Neural cell (in vitro differentiated cells): ENCODE results near the gene MYO7B. TPM values are rescaled to one million over a fixed set of nuclear protein-coding genes. Genes with fewer than 3 reads are reported as not detected.

Experiments used
- H2AFZ ChIP-seq: fragments of 200-600, 300-800 bp; sonication (generic), shearing (Covaris generic); 2 replicates; pipeline ENCODE4 v1.6.0; 2014; ENCODE audit warnings: low read depth, mild to moderate bottlenecking, antibody characterized with exemption, low read length, moderate library complexity
- H3F3A ChIP-seq: fragments of 200-600 bp; shearing (Covaris generic); 2 replicates; pipeline ENCODE4 v1.6.1; 2016; ENCODE audit warnings: mild to moderate bottlenecking, moderate library complexity, mixed read lengths, antibody characterized with exemption, low read length; ENCODE audit not compliant: insufficient read depth, poor library complexity, severe bottlenecking
- H3K27ac ChIP-seq: fragments of 200-600, 300-800 bp; sonication (generic), shearing (Covaris generic); 2 replicates; pipeline ENCODE4 v1.5.1; 2014; ENCODE audit warnings: mild to moderate bottlenecking, low read length, moderate library complexity
- H3K27me3 ChIP-seq: fragments of 300-800, 200-600 bp; sonication (generic), shearing (Covaris generic); 2 replicates; pipeline ENCODE4 v1.6.0; 2014; ENCODE audit warnings: mild to moderate bottlenecking, low read depth, low read length, moderate library complexity; ENCODE audit not compliant: insufficient read depth
- H3K36me3 ChIP-seq: fragments of 300-800, 200-600 bp; sonication (generic), shearing (Covaris generic); 2 replicates; pipeline ENCODE4 v1.5.1; 2014; ENCODE audit warnings: mild to moderate bottlenecking, antibody characterized with exemption, low read length, moderate library complexity; ENCODE audit not compliant: insufficient read depth
- H3K4me2 ChIP-seq: fragments of 300-800, 200-600 bp; sonication (generic), shearing (Covaris generic); 2 replicates; pipeline ENCODE4 v1.6.0; 2014; ENCODE audit warnings: mild to moderate bottlenecking, low read length
- H3K4me3 ChIP-seq: fragments of 300-800, 200-600 bp; sonication (generic), shearing (Covaris generic); 2 replicates; pipeline ENCODE4 v1.5.1; 2014; ENCODE audit warnings: mild to moderate bottlenecking, low read length, moderate library complexity
- H3K79me2 ChIP-seq: fragments of 200-600 bp; shearing (Covaris generic); replicated peaks from 2 replicates; pipeline ENCODE4 v1.6.0; 2014; ENCODE audit warnings: mild to moderate bottlenecking, low read length, moderate library complexity; ENCODE audit not compliant: insufficient read depth
- H3K9ac ChIP-seq: fragments of 300-800, 200-600 bp; sonication (generic), shearing (Covaris generic); 2 replicates; pipeline ENCODE4 v1.6.1; 2016; ENCODE audit warnings: mild to moderate bottlenecking, low read length, mixed read lengths
- H3K9me2 ChIP-seq: fragments of 200-600 bp; shearing (Covaris generic); 2 replicates; pipeline ENCODE4 v1.6.1; 2016; ENCODE audit warnings: mild to moderate bottlenecking, low read length, mixed read lengths; ENCODE audit not compliant: insufficient read depth
- H3K9me3 ChIP-seq: fragments of 200-600, 300-800 bp; sonication (generic), shearing (Covaris generic); 2 replicates; pipeline ENCODE4 v1.6.1; 2016; ENCODE audit warnings: mild to moderate bottlenecking, mixed run types, low read length, moderate library complexity, mixed read lengths
- H4K20me1 ChIP-seq: fragments of 200-600 bp; shearing (Covaris generic); 2 replicates; pipeline ENCODE4 v1.6.1; 2016; ENCODE audit warnings: mild to moderate bottlenecking, mixed run types; ENCODE audit not compliant: insufficient read depth
- EP300 ChIP-seq: fragments of 450-650 bp; conservative IDR thresholded peaks from 2 replicates; pipeline ENCODE4 v1.6.1; 2014; ENCODE audit warnings: antibody characterized with exemption, mild to moderate bottlenecking, moderate library complexity; ENCODE audit not compliant: poor library complexity, severe bottlenecking
- EZH2 ChIP-seq: fragments of 200-600, 300-800 bp; shearing (Covaris generic), sonication (generic); IDR thresholded peaks from 2 replicates; pipeline ENCODE4 v1.6.1; 2014; ENCODE audit warnings: antibody characterized with exemption, low read length, borderline replicate concordance, mild to moderate bottlenecking; ENCODE audit not compliant: insufficient read depth, poor library complexity, severe bottlenecking
- MXI1 ChIP-seq: fragments of 450-650 bp; conservative IDR thresholded peaks from 2 replicates; pipeline ENCODE4 v1.6.1; 2014; ENCODE audit warnings: antibody characterized with exemption, mild to moderate bottlenecking; ENCODE audit not compliant: poor library complexity, severe bottlenecking
- POLR2AphosphoS5 ChIP-seq: IDR thresholded peaks from 2 replicates; pipeline ENCODE4 v1.6.1; 2012
- RAD21 ChIP-seq: fragments of 450-650 bp; conservative IDR thresholded peaks from 2 replicates; pipeline ENCODE4 v1.6.1; 2014; ENCODE audit warnings: antibody characterized with exemption, mild to moderate bottlenecking, moderate library complexity
- SMC3 ChIP-seq: fragments of 450-650 bp; conservative IDR thresholded peaks from 2 replicates; pipeline ENCODE4 v1.6.1; 2014; ENCODE audit warnings: antibody characterized with exemption, mild to moderate bottlenecking, moderate library complexity; ENCODE audit not compliant: poor library complexity
- TAF1 ChIP-seq: IDR thresholded peaks from 2 replicates; pipeline ENCODE4 v1.6.1; 2012; ENCODE audit warnings: low read depth
- polyA plus RNA-seq: library from polyadenylated mRNA; depleted of rRNA; stranded (reverse); fragments of >200 nt; gene quantifications from 2 replicates; pipeline ENCODE4 v1.2.3, GENCODE V29; 2014
- TF ChIP-seq, protein P1 (sequence below): IDR thresholded peaks from 2 replicates; pipeline ENCODE4 v1.6.1; 2012; ENCODE audit warnings: borderline replicate concordance
- TF ChIP-seq, protein P2 (sequence below): fragments of 450-650 bp; IDR thresholded peaks from 2 replicates; pipeline ENCODE4 v1.5.1; 2014; ENCODE audit warnings: antibody characterized with exemption, mild to moderate bottlenecking, moderate library complexity; ENCODE audit not compliant: poor library complexity, severe bottlenecking

The MYO7B gene
- polyA plus RNA-seq, 1 donor from 2014 or later = 0.16 TPM

DNA sequence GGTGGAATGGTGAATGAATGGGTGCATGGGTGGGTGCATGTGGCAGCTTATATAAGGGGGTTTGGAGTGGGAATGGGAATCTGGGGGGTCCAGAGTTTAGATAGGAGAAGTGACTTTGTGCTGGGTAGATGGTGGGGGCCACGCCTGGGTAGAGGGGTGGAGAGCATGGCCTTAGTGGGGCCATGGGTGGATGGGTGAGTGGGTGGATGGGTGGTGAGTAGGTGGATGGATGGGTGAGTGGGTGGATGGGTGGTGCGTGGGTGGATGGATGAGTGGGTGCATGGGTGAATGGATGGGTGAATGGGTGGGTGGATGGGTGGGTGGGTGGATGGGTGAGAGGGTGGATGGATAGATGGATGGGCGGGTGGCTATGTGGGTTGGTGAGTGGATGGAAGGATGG, 53.9 kb downstream of the MYO7B start:
- no peaks in the 10 kb centered on the region for H3F3A ChIP-seq
- H3K79me2 ChIP-seq = no peaks in the 10 kb centered on the region
- no peaks in the 10 kb centered on the region for H3K27me3 ChIP-seq
- TF ChIP-seq POLR2AphosphoS5 = no peak
- TF ChIP-seq, protein P1, sequence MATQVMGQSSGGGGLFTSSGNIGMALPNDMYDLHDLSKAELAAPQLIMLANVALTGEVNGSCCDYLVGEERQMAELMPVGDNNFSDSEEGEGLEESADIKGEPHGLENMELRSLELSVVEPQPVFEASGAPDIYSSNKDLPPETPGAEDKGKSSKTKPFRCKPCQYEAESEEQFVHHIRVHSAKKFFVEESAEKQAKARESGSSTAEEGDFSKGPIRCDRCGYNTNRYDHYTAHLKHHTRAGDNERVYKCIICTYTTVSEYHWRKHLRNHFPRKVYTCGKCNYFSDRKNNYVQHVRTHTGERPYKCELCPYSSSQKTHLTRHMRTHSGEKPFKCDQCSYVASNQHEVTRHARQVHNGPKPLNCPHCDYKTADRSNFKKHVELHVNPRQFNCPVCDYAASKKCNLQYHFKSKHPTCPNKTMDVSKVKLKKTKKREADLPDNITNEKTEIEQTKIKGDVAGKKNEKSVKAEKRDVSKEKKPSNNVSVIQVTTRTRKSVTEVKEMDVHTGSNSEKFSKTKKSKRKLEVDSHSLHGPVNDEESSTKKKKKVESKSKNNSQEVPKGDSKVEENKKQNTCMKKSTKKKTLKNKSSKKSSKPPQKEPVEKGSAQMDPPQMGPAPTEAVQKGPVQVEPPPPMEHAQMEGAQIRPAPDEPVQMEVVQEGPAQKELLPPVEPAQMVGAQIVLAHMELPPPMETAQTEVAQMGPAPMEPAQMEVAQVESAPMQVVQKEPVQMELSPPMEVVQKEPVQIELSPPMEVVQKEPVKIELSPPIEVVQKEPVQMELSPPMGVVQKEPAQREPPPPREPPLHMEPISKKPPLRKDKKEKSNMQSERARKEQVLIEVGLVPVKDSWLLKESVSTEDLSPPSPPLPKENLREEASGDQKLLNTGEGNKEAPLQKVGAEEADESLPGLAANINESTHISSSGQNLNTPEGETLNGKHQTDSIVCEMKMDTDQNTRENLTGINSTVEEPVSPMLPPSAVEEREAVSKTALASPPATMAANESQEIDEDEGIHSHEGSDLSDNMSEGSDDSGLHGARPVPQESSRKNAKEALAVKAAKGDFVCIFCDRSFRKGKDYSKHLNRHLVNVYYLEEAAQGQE = no peak
- no peak for TF ChIP-seq EZH2
- no peak for TF ChIP-seq MXI1
- no peak for TF ChIP-seq SMC3
- no peak for TF ChIP-seq TAF1
- TF ChIP-seq, protein P2, sequence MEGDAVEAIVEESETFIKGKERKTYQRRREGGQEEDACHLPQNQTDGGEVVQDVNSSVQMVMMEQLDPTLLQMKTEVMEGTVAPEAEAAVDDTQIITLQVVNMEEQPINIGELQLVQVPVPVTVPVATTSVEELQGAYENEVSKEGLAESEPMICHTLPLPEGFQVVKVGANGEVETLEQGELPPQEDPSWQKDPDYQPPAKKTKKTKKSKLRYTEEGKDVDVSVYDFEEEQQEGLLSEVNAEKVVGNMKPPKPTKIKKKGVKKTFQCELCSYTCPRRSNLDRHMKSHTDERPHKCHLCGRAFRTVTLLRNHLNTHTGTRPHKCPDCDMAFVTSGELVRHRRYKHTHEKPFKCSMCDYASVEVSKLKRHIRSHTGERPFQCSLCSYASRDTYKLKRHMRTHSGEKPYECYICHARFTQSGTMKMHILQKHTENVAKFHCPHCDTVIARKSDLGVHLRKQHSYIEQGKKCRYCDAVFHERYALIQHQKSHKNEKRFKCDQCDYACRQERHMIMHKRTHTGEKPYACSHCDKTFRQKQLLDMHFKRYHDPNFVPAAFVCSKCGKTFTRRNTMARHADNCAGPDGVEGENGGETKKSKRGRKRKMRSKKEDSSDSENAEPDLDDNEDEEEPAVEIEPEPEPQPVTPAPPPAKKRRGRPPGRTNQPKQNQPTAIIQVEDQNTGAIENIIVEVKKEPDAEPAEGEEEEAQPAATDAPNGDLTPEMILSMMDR = no peak
- TF ChIP-seq RAD21 = no peak
- no peak for TF ChIP-seq EP300
- H3K4me3 ChIP-seq = no peak overlapping the region
- no peak overlapping the region for H3K9ac ChIP-seq
- H3K36me3 ChIP-seq = no peaks in the 10 kb centered on the region
- H4K20me1 ChIP-seq = no peaks in the 10 kb centered on the region
- H3K9me3 ChIP-seq = no peaks in the 10 kb centered on the region
- H2AFZ ChIP-seq = no peak overlapping the region
- H3K9me2 ChIP-seq = no peaks in the 10 kb centered on the region
- no peak overlapping the region for H3K27ac ChIP-seq
- H3K4me2 ChIP-seq = no peak overlapping the region

DNA sequence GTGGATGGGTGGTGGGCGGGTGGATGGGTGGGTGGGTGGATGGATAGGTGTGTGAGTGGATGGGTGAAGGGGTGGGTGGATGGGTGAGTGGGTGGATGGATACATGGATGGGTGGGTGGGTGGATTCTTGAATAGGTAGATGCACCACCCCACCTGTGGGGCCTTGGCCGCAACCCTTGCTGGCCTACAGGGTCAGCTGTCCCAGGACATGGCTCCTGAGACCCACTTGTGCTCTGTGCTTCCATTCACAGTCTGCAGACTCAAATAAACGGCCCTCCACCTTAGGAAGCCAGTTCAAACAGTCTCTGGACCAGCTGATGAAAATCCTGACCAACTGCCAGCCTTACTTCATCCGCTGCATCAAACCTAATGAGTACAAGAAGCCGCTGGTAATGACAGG, 54.4 kb downstream of the MYO7B start:
- H3K4me3 ChIP-seq = no peak overlapping the region
- TF ChIP-seq MXI1 (no peak), TAF1 (no peak), POLR2AphosphoS5 (no peak), EP300 (no peak), EZH2 (no peak), SMC3 (no peak)
- H4K20me1 ChIP-seq = no peaks in the 10 kb centered on the region
- no peak overlapping the region for H3K9ac ChIP-seq
- no peak overlapping the region for H2AFZ ChIP-seq
- no peaks in the 10 kb centered on the region for H3K79me2 ChIP-seq
- H3K9me3 ChIP-seq = no peaks in the 10 kb centered on the region
- H3K4me2 ChIP-seq = no peak overlapping the region
- H3F3A ChIP-seq = no peaks in the 10 kb centered on the region
- H3K9me2 ChIP-seq = no peaks in the 10 kb centered on the region
- H3K36me3 ChIP-seq = no peaks in the 10 kb centered on the region
- no peaks in the 10 kb centered on the region for H3K27me3 ChIP-seq
- H3K27ac ChIP-seq = no peak overlapping the region
